GM12878 (cell line): ENCODE results near the gene DBET.
"Not testable (repeated sequence)": the region's sequence is repeated elsewhere in the genome, so short reads cannot be mapped to it uniquely, and the experiment has no call there.

Experiments
- CEBPB ChIP-seq, 2 experiments: fragments of 150-350 bp in 1 of 2; IDR thresholded peaks; 2 replicates each; pipeline ENCODE4 v1.6.1; 2012 to 2014; ENCODE audit warnings: low read depth in 2 of 2, low read length in 2 of 2, borderline replicate concordance in 1 of 2, inconsistent platforms in 1 of 2
- CTCF ChIP-seq, 3 experiments: IDR thresholded peaks in 2 of 3; conservative IDR thresholded peaks in 1 of 3; 2 replicates each; pipeline ENCODE4 v1.5.1; 2011; ENCODE audit warnings: low read depth in 3 of 3, low read length in 3 of 3, mild to moderate bottlenecking in 3 of 3, control low read depth in 2 of 3, moderate library complexity in 2 of 3, inconsistent platforms in 1 of 3, mixed read lengths in 1 of 3; ENCODE audit not compliant: control insufficient read depth in 2 of 3, insufficient read depth in 1 of 3; ENCODE audit errors: extremely low read depth in 1 of 3
- EED ChIP-seq: sonication (generic); IDR thresholded peaks from 2 replicates; pipeline ENCODE4 v1.6.1; 2016; ENCODE audit warnings: antibody characterized with exemption, low read depth
- EP300 ChIP-seq, 2 experiments: fragments of 150-350 bp in 1 of 2; IDR thresholded peaks; 2 replicates each; pipeline ENCODE4 v1.6.1; 2011 to 2012; ENCODE audit warnings: low read depth in 2 of 2, low read length in 2 of 2, borderline replicate concordance in 1 of 2, improper control_type of control experiment in 1 of 2, inconsistent platforms in 1 of 2; ENCODE audit not compliant: control insufficient read depth in 1 of 2
- FOS ChIP-seq: IDR thresholded peaks from 3 replicates; pipeline ENCODE4 v1.6.1; 2011; ENCODE audit warnings: borderline replicate concordance; ENCODE audit not compliant: insufficient read length; ENCODE audit errors: extremely low read depth
- PAX5 ChIP-seq: IDR thresholded peaks from 2 replicates; pipeline ENCODE4 v1.6.1; 2011; ENCODE audit warnings: low read depth, low read length, borderline replicate concordance
- POLR2A ChIP-seq: IDR thresholded peaks from 2 replicates; pipeline ENCODE4 v1.6.1; 2011; ENCODE audit warnings: low read depth, mild to moderate bottlenecking, low read length
- REST ChIP-seq: IDR thresholded peaks from 2 replicates; pipeline ENCODE4 v1.6.1; 2012; ENCODE audit warnings: mild to moderate bottlenecking, low read depth, low read length
- USF2 ChIP-seq: IDR thresholded peaks from 2 replicates; pipeline ENCODE4 v1.6.1; 2011; ENCODE audit warnings: low read depth, low read length, improper control_type of control experiment, borderline replicate concordance
- ZNF274 ChIP-seq: IDR thresholded peaks from one replicate; pipeline ENCODE4 v1.8.0; 2011; ENCODE audit not compliant: insufficient read length, insufficient read depth
- ZZZ3 ChIP-seq: IDR thresholded peaks from 2 replicates; pipeline ENCODE4 v1.6.1; 2011; ENCODE audit warnings: low read depth; ENCODE audit not compliant: control insufficient read depth, insufficient read length

- TF ChIP-seq EP300 (IDR thresholded peaks at IDR 0.05; ENCODE audit: borderline replicate concordance in 1 of 2, control insufficient read depth in 1 of 2, low read depth in 2 of 2, low read length in 2 of 2); REST; ZNF274; POLR2A; EED; CEBPB (IDR thresholded peaks at IDR 0.05; ENCODE audit: borderline replicate concordance in 1 of 2, low read depth in 2 of 2, low read length in 2 of 2); CTCF (IDR thresholded peaks at IDR 0.05 in 2 of 3, conservative IDR thresholded peaks at IDR 0.05 in 1 of 3; ENCODE audit: control insufficient read depth in 2 of 3, extremely low read depth in 1 of 3, insufficient read depth in 1 of 3, low read depth in 3 of 3, low read length in 3 of 3); FOS; USF2; ZZZ3; PAX5: not testable (repeated sequence)
Measured at GRCh38 chr4:190021973-190022372, 42.3 kb upstream of the DBET start.
